Ammon's horn (tissue), 1 donor: ENCODE measurements around the gene SLC25A28.

Experiments
- DNase-seq: peaks from one replicate; pipeline ENCODE4 v3.0.0-alpha.2; 2016; ENCODE audit warnings: low spot score

Gene SLC25A28

DNA sequence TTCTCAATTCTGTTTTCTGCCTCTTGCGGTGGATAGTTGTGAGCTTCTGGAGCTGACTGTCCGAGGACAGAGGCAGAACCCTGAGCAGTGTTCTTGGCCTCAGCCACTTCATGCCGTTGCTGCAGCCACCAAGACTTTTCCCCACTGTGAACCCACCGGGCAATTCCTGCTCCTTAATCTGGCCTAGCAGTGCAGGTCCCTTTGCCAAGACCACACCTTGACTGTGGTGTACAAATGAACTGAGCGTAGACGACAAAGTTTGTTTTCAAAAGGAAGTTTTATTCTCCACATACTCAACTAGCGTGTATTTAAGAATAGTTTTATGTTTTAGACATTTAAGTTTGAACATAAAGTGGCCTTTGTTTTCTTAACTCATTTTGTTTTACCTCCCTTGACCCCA lies 29.4 kb downstream of the SLC25A28 start:
- no peak for DNase-seq

DNA sequence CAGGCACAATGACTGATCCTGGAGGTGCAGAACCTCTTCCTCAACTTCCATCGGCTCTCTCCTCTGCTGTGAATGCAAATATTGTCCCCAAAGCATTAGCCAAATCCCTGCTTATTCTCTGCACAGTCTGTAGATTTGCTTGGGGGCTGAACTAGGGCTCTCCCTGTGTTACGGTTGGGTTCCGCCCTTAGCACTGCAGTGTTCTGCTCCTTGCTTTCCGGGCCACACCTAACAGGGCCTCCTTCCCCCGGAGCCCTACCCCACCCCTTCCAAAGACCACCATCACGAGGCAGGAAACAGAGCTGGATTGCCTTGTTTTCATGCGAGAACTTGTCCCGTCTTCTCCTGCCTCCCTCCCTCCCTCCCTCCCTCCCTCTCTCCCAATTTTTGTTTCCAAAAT lies 36.6 kb downstream of the SLC25A28 start:
- DNase-seq, result no peak

DNA sequence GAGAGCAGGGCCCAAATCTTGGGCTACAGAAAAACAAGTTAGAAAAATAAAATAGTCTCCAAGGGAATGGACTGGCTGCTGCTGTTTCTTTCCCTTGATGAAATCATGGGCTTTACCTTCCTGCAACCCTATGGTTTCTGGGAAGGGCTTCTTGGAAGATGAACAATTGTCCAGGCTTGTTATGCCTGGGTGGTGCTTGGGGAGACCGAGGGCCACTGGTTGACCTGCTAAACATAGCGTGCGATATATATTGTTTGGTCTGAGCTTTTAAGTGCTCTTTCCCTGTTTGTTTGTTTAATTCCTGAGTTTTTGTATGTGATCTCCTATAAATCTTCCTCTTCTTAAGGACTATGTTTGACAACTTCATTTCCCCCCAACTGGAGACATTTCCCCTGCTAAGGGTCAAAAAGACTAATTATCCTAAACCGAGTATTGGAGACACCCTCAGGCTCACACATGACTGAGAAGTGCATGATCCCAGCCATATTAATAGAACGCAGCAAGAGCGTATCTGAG lies 37.9 kb downstream of the SLC25A28 start:
- DNase-seq, result no peak

DNA sequence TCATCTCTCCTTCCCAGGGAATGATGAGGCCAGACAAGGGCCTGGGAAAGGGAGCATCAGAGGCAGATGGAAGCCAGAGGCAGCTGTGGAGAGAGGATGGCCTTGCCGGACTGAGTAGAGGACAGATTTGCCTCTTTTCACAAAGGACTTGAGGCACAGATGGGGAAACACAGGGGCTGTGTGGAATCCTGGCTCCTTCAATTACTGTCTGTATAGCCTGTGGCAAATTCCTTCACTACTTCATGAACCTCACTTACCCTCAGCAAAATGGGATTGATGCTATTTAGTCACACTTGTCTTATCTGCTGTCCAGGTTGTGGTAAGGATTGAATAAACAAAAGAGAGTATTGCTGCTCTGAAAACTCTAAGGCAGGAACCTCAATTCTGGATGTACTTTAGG lies 40.3 kb downstream of the SLC25A28 start:
- no peak for DNase-seq

DNA sequence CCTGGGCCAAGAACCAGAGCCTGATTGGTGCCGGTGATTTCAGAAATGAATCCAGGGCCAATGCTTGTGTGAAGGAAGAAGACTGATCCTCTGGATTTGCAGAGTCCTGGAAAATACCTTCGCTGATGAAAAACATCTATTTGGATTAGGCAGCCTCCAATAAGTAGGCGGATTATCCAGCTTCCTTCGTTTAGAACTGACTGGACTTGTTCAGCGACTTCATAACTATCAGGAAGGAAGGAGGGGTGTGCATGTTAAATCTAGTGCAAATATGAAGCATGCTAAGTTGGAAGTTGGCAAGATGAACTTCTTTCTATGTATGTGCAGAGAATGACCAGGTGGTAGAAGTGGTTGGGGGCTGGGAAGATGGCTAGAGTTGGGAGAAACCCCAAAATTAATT lies 46.4 kb downstream of the SLC25A28 start:
- DNase-seq, result no peak

DNA sequence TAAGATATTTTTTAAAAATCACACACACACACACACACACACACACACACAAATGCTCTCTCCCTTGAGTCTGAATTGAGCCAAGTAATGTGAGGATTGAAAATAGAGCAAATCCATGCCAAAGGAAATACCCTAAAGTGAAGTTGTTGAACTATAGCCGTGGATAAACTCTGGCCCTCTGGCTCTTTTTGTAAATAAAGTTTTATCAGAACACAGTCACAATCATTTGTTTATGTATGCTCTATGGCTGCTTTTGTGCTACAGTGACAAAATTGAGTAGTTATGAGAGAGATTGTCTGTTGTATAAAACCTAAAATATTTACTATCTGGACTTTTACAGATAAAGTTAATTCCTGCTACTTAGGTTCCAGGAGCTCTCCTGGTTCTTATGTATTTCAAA lies 48.4 kb downstream of the SLC25A28 start:
- DNase-seq, result no peak

DNA sequence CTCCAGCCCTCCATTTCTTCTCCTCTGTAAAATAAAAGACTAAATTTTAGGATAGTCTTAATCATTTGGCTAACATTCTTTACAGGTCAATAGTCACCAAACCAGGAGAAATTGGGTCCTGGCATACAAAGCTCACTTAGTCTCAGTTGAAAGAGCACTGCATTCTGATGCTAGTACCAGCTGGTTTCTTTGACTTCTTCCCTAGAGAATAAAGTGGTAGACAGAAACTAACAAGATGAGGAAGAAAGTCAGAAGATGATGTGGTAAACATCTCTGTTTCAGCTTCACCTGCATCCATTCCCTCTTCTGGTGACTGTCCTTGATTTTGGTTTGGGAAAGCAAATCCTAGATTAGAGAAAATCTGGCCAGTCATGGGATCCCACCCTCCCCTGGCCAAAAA lies 50.3 kb downstream of the SLC25A28 start:
- DNase-seq, result no peak

DNA sequence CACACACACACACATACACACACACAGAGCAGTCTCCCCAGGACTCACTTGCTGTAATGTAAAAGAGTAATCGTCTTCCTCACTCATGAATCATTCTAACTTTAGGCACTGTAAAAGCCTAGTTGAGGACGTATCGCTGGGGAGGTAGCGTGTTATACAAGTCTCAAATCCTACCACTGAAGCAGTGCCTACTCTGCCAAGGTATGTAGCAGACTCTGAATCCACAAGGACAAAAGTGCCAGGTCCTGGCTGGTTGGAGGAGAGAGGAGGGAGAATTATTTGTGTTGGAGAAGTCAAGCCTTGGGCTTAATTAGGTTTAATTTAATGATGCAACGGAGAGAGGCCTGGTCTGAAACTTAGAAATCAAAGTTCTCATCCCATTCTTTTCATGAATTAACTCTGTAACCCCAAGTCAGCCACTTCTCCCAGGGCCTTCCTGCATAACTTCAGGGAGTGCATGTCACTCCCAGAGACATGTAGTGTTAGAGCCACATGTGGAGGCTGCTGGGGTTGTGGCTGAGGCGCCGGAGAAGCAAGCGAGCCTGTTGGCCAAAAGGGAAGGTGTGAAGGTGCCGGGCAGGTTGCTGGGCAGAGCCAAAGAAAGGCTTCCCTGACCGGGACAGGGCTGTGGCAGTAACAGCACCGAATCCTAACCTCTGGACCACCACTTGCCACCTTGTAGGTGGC lies 50.8 kb downstream of the SLC25A28 start:
- no peak for DNase-seq

DNA sequence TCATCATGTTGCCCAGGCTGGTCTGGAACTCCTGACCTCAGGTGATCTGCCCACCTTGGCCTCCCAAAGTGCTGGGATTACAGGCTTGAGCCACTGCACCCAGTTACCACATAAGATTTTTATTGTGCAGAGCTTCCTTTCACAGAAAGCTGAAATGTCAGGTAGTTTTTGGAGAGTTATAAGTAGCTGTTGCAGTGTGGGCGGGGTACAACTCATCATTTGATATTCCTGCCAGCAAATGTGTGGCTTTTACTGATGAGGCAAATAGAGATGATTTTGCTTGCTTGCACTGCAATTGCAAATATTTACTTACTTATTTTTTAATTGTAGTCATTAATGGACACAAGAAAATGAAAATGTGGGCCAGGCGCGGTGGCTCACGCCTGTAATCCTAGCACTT lies 55.1 kb downstream of the SLC25A28 start:
- DNase-seq, result peak; percentile 43

DNA sequence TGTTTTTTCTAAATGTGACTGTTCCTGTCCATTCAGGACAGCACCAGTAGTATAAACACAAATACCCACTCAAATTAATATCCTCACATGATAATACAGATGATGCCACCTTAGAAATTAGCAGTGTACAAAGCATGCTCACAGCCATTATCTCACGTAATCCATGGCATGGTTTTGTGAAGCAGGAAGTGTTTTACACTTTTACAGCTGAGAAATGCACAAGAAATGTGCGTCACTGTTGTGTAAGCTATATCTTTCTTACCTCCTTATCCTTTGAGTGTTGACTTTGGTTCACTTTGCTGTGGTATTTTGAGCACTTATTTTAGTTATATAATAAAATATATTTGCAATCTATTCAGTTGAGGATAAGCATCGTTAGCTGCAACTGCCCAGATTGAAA lies 55.9 kb downstream of the SLC25A28 start:
- no peak for DNase-seq

DNA sequence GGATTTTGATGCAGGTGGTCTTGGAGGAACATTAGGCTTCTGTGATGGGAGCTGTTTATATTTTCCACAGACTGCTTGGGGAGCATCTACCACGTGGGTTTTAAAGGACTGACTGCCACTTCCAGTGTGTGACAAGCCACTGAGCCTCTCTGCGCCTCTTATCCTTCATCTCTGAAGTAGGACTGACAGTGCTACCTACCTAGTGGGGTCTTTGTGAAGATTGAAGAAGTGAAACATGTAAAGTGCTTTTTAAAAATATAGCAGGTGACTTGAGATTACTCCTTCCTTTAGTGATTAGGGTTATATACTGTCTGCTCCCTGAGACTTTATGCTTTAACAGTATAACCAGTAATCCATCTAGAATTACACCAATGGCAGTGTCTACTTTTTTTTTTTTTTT lies 57.6 kb downstream of the SLC25A28 start:
- DNase-seq, result no peak
